Thymus (tissue), 11 donors: ENCODE data around the gene DMD. TPM values are rescaled to one million over a fixed set of nuclear protein-coding genes. Genes with fewer than 3 reads are reported as not detected.

Source experiments
- DNase-seq, 9 donors: peaks; one replicate each; pipeline ENCODE4 v3.0.0-alpha.2; 2013; ENCODE audit warnings: low spot score in 9 of 9, low read depth in 6 of 9, missing footprints in 1 of 9
- H3K27ac ChIP-seq, 2 donors: one replicate each; pipeline ENCODE4 v1.5.1; 2013; ENCODE audit warnings: control low read depth in 1 of 2, low read depth in 1 of 2, low read length in 1 of 2, mild to moderate bottlenecking in 1 of 2, moderate library complexity in 1 of 2
- H3K27me3 ChIP-seq, 2 donors: one replicate each; pipeline ENCODE4 v1.5.1; 2013; ENCODE audit warnings: low read length in 1 of 2; ENCODE audit not compliant: control insufficient read depth in 2 of 2, insufficient read depth in 1 of 2
- H3K36me3 ChIP-seq, 2 donors: one replicate each; pipeline ENCODE4 v1.5.1; 2013; ENCODE audit warnings: low read length in 1 of 2, mild to moderate bottlenecking in 1 of 2, moderate library complexity in 1 of 2; ENCODE audit not compliant: control insufficient read depth in 2 of 2, insufficient read depth in 2 of 2
- H3K4me1 ChIP-seq, 2 donors: one replicate each; pipeline ENCODE4 v1.5.1; 2013; ENCODE audit warnings: low read length in 2 of 2; ENCODE audit not compliant: control insufficient read depth in 2 of 2, insufficient read depth in 2 of 2
- H3K4me3 ChIP-seq, 2 donors: one replicate each; pipeline ENCODE4 v1.5.1; 2013; ENCODE audit warnings: low read length in 2 of 2, control low read depth in 1 of 2, mild to moderate bottlenecking in 1 of 2
- H3K9me3 ChIP-seq, 2 donors: one replicate each; pipeline ENCODE4 v1.5.1; 2013; ENCODE audit warnings: low read length in 1 of 2, mild to moderate bottlenecking in 1 of 2; ENCODE audit not compliant: control insufficient read depth in 2 of 2, insufficient read depth in 1 of 2
- WGBS: extraction: QIAGEN DNeasy Blood & Tissue Kit; methylation state at CpG from one replicate; pipeline ENCODE4 v1.1.7; 2013; 5-methylcytosine and 5-hydroxymethylcytosine counted together
- polyA plus RNA-seq: library from polyadenylated mRNA; stranded (reverse); fragments of 200-250 nt; gene quantifications from one replicate; pipeline ENCODE4 v1.2.3, GENCODE V29; 2013
- total RNA-seq: library from RNA; stranded (reverse); fragments of 120-200 nt; gene quantifications from one replicate; pipeline ENCODE4 v1.2.4, GENCODE V29; 2013
- donor health status: healthy.

Gene DMD
- total and polyA plus RNA-seq, 2 donors, result 4.7 to 5.7 TPM

- Histone ChIP-seq H3K36me3 (no peaks in the 10 kb centered on the region), H3K27me3 (no peaks in the 10 kb centered on the region), H3K4me1 (no peaks in the 10 kb centered on the region), H3K4me3 (no peak overlapping the region), H3K27ac (no peak overlapping the region), H3K9me3 (no peaks in the 10 kb centered on the region)
- no peak for DNase-seq
- 86% methylated on average over 3 of the region's 3 CpGs for WGBS
Observed at GRCh38 chrX:32048285-32048684, 1163.1 kb downstream of the DMD start.

GRCh38 chrX:32045149-32045548, 1166.2 kb downstream of the DMD start:
- 88% methylated on average over 4 of the region's 4 CpGs for WGBS
- no peak for DNase-seq

GRCh38 chrX:32041181-32041580, 1170.2 kb downstream of the DMD start:
- Histone ChIP-seq H3K27ac (no peak overlapping the region), H3K4me1 (no peaks in the 10 kb centered on the region), H3K36me3 (no peaks in the 10 kb centered on the region), H3K9me3 (no peaks in the 10 kb centered on the region), H3K27me3 (no peaks in the 10 kb centered on the region), H3K4me3 (no peak overlapping the region)
- no peak for DNase-seq
- WGBS, result 88% methylated on average over 4 of the region's 4 CpGs

More at GRCh38 chrX:32045149-32045548, 1166.2 kb downstream of the DMD start:
- Histone ChIP-seq H3K9me3 (no peaks in the 10 kb centered on the region), H3K4me3 (no peak overlapping the region), H3K36me3 (no peaks in the 10 kb centered on the region), H3K27ac (no peak overlapping the region), H3K27me3 (no peaks in the 10 kb centered on the region), H3K4me1 (no peaks in the 10 kb centered on the region)

- H3K36me3 ChIP-seq, result no peaks in the 10 kb centered on the region
- no peak overlapping the region for H3K4me3 ChIP-seq
- H3K4me1 ChIP-seq, result no peaks in the 10 kb centered on the region
- DNase-seq, result no peak
- 87% methylated on average over 3 of the region's 3 CpGs for WGBS
- no peak overlapping the region for H3K27ac ChIP-seq
- H3K27me3 ChIP-seq, result no peaks in the 10 kb centered on the region
- no peaks in the 10 kb centered on the region for H3K9me3 ChIP-seq
Observed at GRCh38 chrX:32026772-32027171, 1184.6 kb downstream of the DMD start.

GRCh38 chrX:32024072-32024471, 1187.3 kb downstream of the DMD start:
- WGBS, result 92% methylated on average over 9 of the region's 9 CpGs
- no peaks in the 10 kb centered on the region for H3K9me3 ChIP-seq
- no peak overlapping the region for H3K4me3 ChIP-seq
- DNase-seq, result no peak
- no peaks in the 10 kb centered on the region for H3K36me3 ChIP-seq
- no peak overlapping the region for H3K27ac ChIP-seq
- no peaks in the 10 kb centered on the region for H3K4me1 ChIP-seq
- H3K27me3 ChIP-seq, result no peaks in the 10 kb centered on the region

- no peak for DNase-seq
- H3K4me3 ChIP-seq, result no peak overlapping the region
- no peak overlapping the region for H3K27ac ChIP-seq
- no peaks in the 10 kb centered on the region for H3K4me1 ChIP-seq
- 95% methylated on average over 6 of the region's 6 CpGs for WGBS
- H3K9me3 ChIP-seq, result no peaks in the 10 kb centered on the region
- no peaks in the 10 kb centered on the region for H3K36me3 ChIP-seq
- H3K27me3 ChIP-seq, result no peaks in the 10 kb centered on the region
Observed at GRCh38 chrX:32016195-32016594, 1195.2 kb downstream of the DMD start.

- no peak for DNase-seq
- WGBS, result 91% methylated on average over 5 of the region's 5 CpGs
- H3K27ac ChIP-seq, result no peak overlapping the region
- H3K36me3 ChIP-seq, result no peaks in the 10 kb centered on the region
- H3K4me1 ChIP-seq, result no peaks in the 10 kb centered on the region
- H3K27me3 ChIP-seq, result no peaks in the 10 kb centered on the region
- no peak overlapping the region for H3K4me3 ChIP-seq
- H3K9me3 ChIP-seq, result no peaks in the 10 kb centered on the region
Observed at GRCh38 chrX:32010948-32011347, 1200.4 kb downstream of the DMD start.

- H3K27me3 ChIP-seq, result no peaks in the 10 kb centered on the region
- H3K9me3 ChIP-seq, result no peaks in the 10 kb centered on the region
- no peak overlapping the region for H3K27ac ChIP-seq
- no peaks in the 10 kb centered on the region for H3K4me1 ChIP-seq
- H3K36me3 ChIP-seq, result no peaks in the 10 kb centered on the region
- DNase-seq, result no peak
- no peak overlapping the region for H3K4me3 ChIP-seq
- 89% methylated on average over 4 of the region's 4 CpGs for WGBS
Observed at GRCh38 chrX:32010212-32010611, 1201.1 kb downstream of the DMD start.

GRCh38 chrX:31993637-31994036, 1217.7 kb downstream of the DMD start:
- DNase-seq, result no peak
- no peaks in the 10 kb centered on the region for H3K36me3 ChIP-seq

GRCh38 chrX:31988975-31989374, 1222.4 kb downstream of the DMD start:
- no peak overlapping the region for H3K27ac ChIP-seq
- H3K4me3 ChIP-seq, result no peak overlapping the region
- no peaks in the 10 kb centered on the region for H3K27me3 ChIP-seq
- WGBS, result 96% methylated on average over 5 of the region's 5 CpGs
- DNase-seq, result no peak
- H3K9me3 ChIP-seq, result no peaks in the 10 kb centered on the region
- H3K36me3 ChIP-seq, result no peaks in the 10 kb centered on the region
- no peaks in the 10 kb centered on the region for H3K4me1 ChIP-seq

More at GRCh38 chrX:31993637-31994036, 1217.7 kb downstream of the DMD start:
- WGBS, result 80% methylated on average over 4 of the region's 4 CpGs
- Histone ChIP-seq H3K27me3 (no peaks in the 10 kb centered on the region), H3K4me1 (no peaks in the 10 kb centered on the region), H3K9me3 (no peaks in the 10 kb centered on the region), H3K4me3 (no peak overlapping the region), H3K27ac (no peak overlapping the region)
